Activated T-cell treated with anti-CD3 and anti-CD28 coated beads for 48 hours (primary cell): ENCODE data around the gene DLX4.
A peak's percentile ranks its signal among the peaks of the same experiment; 100 is the strongest.

Experiments used
- DNase-seq: peaks from one replicate; pipeline ENCODE4 v3.0.0-alpha.2; 2020; ENCODE audit warnings: low read depth

Gene DLX4

GRCh38 chr17:49968405-49969133 lies 421 bp upstream of the DLX4 start:
- DNase-seq = peak; percentile 71

GRCh38 chr17:49969795-49970389 lies 902 bp downstream of the DLX4 start:
- DNase-seq = no peak

- no peak for DNase-seq
Measured at GRCh38 chr17:49970498-49970897, 1.5 kb downstream of the DLX4 start.

- no peak for DNase-seq
Measured at GRCh38 chr17:49971199-49971847, 2.3 kb downstream of the DLX4 start.

- DNase-seq = no peak
Measured at GRCh38 chr17:49971848-49972485, 3.0 kb downstream of the DLX4 start.

- no peak for DNase-seq
Measured at GRCh38 chr17:49972486-49973270, 3.7 kb downstream of the DLX4 start.

- DNase-seq = no peak
Measured at GRCh38 chr17:49973271-49973615, 4.3 kb downstream of the DLX4 start.

GRCh38 chr17:49975531-49975930 lies 6.5 kb downstream of the DLX4 start:
- DNase-seq = no peak

- DNase-seq = no peak
Measured at GRCh38 chr17:49976163-49976827, 7.3 kb downstream of the DLX4 start.

- no peak for DNase-seq
Measured at GRCh38 chr17:49976828-49977202, 7.8 kb downstream of the DLX4 start.

- no peak for DNase-seq
Measured at GRCh38 chr17:49977463-49978389, 8.7 kb downstream of the DLX4 start.

GRCh38 chr17:49978501-49978900 lies 9.5 kb downstream of the DLX4 start:
- no peak for DNase-seq

- DNase-seq = no peak
Measured at GRCh38 chr17:49979748-49980479, 10.9 kb downstream of the DLX4 start.

GRCh38 chr17:49980703-49981197 lies 11.8 kb downstream of the DLX4 start:
- DNase-seq = no peak

GRCh38 chr17:49984283-49984682 lies 15.3 kb downstream of the DLX4 start:
- no peak for DNase-seq

GRCh38 chr17:49984776-49985175 lies 15.8 kb downstream of the DLX4 start:
- no peak for DNase-seq

- DNase-seq = no peak
Measured at GRCh38 chr17:49985310-49985990, 16.5 kb downstream of the DLX4 start.

- no peak for DNase-seq
Measured at GRCh38 chr17:49986396-49987289, 17.7 kb downstream of the DLX4 start.
